HCT116 (cell line): Measurements from ENCODE around the gene DEFB124.

Experiments
- CEBPB ChIP-seq: IDR thresholded peaks from 2 replicates; pipeline ENCODE4 v1.6.1; 2012; ENCODE audit warnings: low read depth
- CTCF ChIP-seq, 3 experiments: fragments of 200-600 bp in 1 of 3; sonication (generic) in 1 of 3; IDR thresholded peaks in 2 of 3; conservative IDR thresholded peaks in 1 of 3; 2 replicates each; pipeline ENCODE4 v1.5.1; 2012 to 2017; ENCODE audit warnings: low read depth in 2 of 3, low read length in 2 of 3, antibody characterized with exemption in 1 of 3, borderline replicate concordance in 1 of 3, control low read depth in 1 of 3, mild to moderate bottlenecking in 1 of 3, mixed read lengths in 1 of 3, mixed run types in 1 of 3, moderate library complexity in 1 of 3; ENCODE audit not compliant: insufficient read depth in 1 of 3
- POLR2A ChIP-seq: IDR thresholded peaks from 2 replicates; pipeline ENCODE4 v1.7.0; 2011; ENCODE audit warnings: borderline replicate concordance; ENCODE audit not compliant: insufficient read depth, insufficient read length; ENCODE audit errors: extremely low read depth

GRCh38 chr20:31514154-31515071, 39.5 kb upstream of the DEFB124 start, which contains the start of gene HM13:
- TF ChIP-seq CEBPB (no peak), CTCF (IDR thresholded peaks at IDR 0.05 in 2 of 3, conservative IDR thresholded peaks at IDR 0.05 in 1 of 3; ENCODE audit: borderline replicate concordance in 1 of 3, insufficient read depth in 1 of 3, low read depth in 2 of 3, low read length in 2 of 3) (peak; percentile 45 to 95 (median 84); a peak in 5 of 6 replicates), POLR2A (peak; percentile 95)
